Activated B cell treated with CpG ODN at 0.5 μM for 24 hours (primary cell): ENCODE measurements around the gene C1QTNF1. TPM values are rescaled to one million over a fixed set of nuclear protein-coding genes. Genes with fewer than 3 reads are reported as not detected.

Experiments used
- ATAC-seq: fragments of 200-7000 bp; cut with Tn5 transposase; one replicate; pipeline ENCODE4 v1.10.0; 2021; ENCODE audit warnings: low read depth, mild to moderate bottlenecking, moderate library complexity
- CTCF ChIA-PET: fragments of 350-600 bp; sonication (Branson Sonifier 250); formaldehyde crosslinking; loops from one replicate; lab custom pipeline; 2021; ENCODE audit warnings: antibody characterized with exemption; lab: Charles Lee
- POLR2A ChIA-PET: fragments of 350-600 bp; sonication (Branson Sonifier 250); formaldehyde crosslinking; loops from one replicate; lab custom pipeline; 2021; ENCODE audit warnings: antibody characterized with exemption; lab: Charles Lee
- DNase-seq: peaks from one replicate; pipeline ENCODE4 v3.0.0; 2022
- H3K27ac Mint-ChIP-seq: one replicate; pipeline ENCODE4 v1.8.0; 2020; ENCODE audit warnings: mixed read lengths
- H3K27me3 Mint-ChIP-seq: one replicate; pipeline ENCODE4 v1.8.0; 2021; ENCODE audit warnings: mixed read lengths
- H3K36me3 Mint-ChIP-seq: one replicate; pipeline ENCODE4 v1.8.0; 2021; ENCODE audit warnings: low read depth, mixed read lengths
- H3K4me1 Mint-ChIP-seq: one replicate; pipeline ENCODE4 v1.8.0; 2021; ENCODE audit warnings: mixed read lengths
- H3K4me3 Mint-ChIP-seq: one replicate; pipeline ENCODE4 v1.8.0; 2020; ENCODE audit warnings: mild to moderate bottlenecking, mixed read lengths
- H3K9me3 Mint-ChIP-seq: one replicate; pipeline ENCODE4 v1.8.0; 2020; ENCODE audit warnings: mixed read lengths
- intact Hi-C: fragments of 100-400 bp; cut with micrococcal nuclease; formaldehyde crosslinking; loops from one replicate; pipeline ENCODE4 v1.15.1; 2024
- total RNA-seq: library from RNA; stranded (reverse); gene quantifications from 2 replicates; pipeline ENCODE4 v1.2.3, GENCODE V29; 2022
- TF ChIP-seq, protein P1 (sequence below): fragments of 200-600 bp; IDR thresholded peaks from one replicate; pipeline ENCODE4 v1.8.0; 2022; ENCODE audit warnings: antibody characterized with exemption, mild to moderate bottlenecking

Gene C1QTNF1
- total RNA-seq, 1 donor from 2014 or later: not detected

DNA sequence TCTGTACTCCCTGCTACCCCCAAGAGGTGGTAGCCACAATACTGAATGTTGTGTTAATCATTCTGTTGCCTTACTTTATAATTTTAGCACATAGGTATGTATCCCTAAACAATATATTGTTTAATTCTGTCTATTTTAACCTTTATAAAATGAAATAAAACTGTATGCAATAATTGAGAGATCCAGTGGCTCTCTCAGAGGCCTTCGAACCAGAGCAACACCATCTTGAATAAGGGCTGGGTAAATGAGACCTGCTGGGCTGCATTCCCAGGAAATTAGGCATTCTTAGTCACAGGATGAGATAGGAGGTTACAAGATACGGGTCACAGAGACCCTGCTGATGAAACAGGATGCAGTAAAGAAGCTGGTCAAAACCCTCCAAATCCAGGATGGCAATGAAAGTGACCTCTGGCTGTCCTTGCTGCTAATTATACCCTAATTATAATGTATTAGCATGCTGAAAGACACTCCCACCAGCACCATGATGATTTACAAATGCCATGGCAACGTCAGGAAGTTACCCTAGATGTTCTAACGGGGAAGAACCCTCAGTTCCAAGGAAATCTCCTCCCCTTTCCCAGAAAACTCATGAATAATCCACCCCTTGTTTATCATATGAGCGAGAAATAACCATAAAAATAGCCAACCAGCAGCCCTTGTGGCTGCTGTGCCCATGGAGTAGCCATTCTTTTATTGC is 12.4 kb upstream of the C1QTNF1 start:
- Mint-ChIP-seq H3K27ac (peak overlapping the region; percentile 19), H3K27me3 (peaks cover 8% of the 10 kb centered on the region), H3K9me3 (no peaks in the 10 kb centered on the region), H3K4me1 (peaks cover 29% of the 10 kb centered on the region), H3K4me3 (no peak overlapping the region), H3K36me3 (peaks cover 13% of the 10 kb centered on the region)
- ChIA-PET POLR2A (no interaction called here), CTCF (no interaction called here)
- DNase-seq (no peak), ATAC-seq (no peak)
- TF ChIP-seq, protein P1, sequence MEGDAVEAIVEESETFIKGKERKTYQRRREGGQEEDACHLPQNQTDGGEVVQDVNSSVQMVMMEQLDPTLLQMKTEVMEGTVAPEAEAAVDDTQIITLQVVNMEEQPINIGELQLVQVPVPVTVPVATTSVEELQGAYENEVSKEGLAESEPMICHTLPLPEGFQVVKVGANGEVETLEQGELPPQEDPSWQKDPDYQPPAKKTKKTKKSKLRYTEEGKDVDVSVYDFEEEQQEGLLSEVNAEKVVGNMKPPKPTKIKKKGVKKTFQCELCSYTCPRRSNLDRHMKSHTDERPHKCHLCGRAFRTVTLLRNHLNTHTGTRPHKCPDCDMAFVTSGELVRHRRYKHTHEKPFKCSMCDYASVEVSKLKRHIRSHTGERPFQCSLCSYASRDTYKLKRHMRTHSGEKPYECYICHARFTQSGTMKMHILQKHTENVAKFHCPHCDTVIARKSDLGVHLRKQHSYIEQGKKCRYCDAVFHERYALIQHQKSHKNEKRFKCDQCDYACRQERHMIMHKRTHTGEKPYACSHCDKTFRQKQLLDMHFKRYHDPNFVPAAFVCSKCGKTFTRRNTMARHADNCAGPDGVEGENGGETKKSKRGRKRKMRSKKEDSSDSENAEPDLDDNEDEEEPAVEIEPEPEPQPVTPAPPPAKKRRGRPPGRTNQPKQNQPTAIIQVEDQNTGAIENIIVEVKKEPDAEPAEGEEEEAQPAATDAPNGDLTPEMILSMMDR: no peak
- intact Hi-C loops: loop anchor here (1.0 kb wide), 1 partner anchor 63 kb away; the partner anchor contains the start of gene ENGASE

DNA sequence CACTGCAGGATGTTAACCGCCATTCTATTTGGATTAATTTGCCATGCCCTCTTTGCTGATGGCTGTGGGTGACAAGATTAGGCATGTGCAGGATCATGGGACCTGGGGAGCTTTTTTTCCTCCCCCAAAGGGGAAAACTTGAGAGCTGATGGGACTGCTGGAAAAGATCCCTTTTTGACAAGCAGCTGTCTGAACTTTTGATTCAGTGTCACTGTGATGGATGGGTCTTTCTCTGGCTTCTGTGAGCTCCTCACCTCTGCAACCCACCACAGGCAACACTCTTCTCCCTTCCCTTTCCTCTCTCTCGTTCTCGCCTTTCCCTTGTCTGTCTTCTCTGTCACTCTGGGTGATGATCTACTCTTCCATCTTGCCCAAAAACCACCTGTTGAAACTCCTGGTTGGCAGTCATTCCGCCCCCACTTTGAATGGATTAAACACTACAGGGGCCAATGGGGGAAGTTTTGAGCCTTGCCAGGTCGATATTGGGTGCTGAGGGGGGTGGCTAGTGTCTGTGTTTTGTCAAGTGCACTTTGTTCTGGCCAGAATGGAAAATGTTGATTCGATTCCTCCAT is 11.3 kb upstream of the C1QTNF1 start:
- no peaks in the 10 kb centered on the region for H3K9me3 Mint-ChIP-seq
- TF ChIP-seq, protein P1: no peak
- H3K4me3 Mint-ChIP-seq: no peak overlapping the region
- peaks cover 8% of the 10 kb centered on the region for H3K27me3 Mint-ChIP-seq
- no peak for DNase-seq
- intact Hi-C loops: no loop called here
- H3K27ac Mint-ChIP-seq: no peak overlapping the region
- POLR2A ChIA-PET: no interaction called here
- H3K36me3 Mint-ChIP-seq: peaks cover 9% of the 10 kb centered on the region
- CTCF ChIA-PET: no interaction called here
- peaks cover 20% of the 10 kb centered on the region for H3K4me1 Mint-ChIP-seq
- no peak for ATAC-seq

DNA sequence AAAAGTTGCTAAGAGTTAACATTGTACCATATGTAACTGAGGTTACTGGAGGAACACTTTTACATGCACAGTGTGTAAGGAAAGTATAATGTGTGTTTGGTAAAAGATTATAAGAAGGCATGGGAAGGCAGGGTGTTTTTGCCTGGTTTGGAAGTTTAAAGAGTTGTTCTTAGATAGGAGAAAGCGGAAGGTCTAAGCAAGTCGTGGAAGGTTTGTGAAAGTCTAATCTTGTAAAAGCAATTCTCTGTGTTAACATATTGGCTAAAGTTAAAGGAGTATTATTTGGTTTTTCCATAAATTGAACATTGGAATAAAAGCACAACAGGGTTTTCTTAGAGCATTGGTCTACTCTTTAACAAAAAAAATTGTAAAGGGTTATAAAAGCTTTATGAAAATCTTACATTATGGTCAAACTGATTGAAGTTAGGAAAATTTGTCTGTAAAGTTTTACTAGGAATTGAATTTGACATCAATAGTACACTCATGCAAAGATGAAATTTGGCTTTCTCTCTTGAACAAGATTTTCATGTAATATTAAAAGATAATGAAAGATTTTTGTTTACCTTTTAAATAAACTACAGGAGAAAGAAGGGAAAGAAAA is 9.7 kb upstream of the C1QTNF1 start:
- Mint-ChIP-seq H3K4me3 (no peak overlapping the region), H3K27me3 (peaks cover 8% of the 10 kb centered on the region), H3K27ac (no peak overlapping the region), H3K9me3 (no peaks in the 10 kb centered on the region), H3K36me3 (peaks cover 4% of the 10 kb centered on the region), H3K4me1 (peaks cover 8% of the 10 kb centered on the region)
- TF ChIP-seq, protein P1: no peak
- DNase-seq (no peak), ATAC-seq (no peak)
- CTCF ChIA-PET: interaction anchor here (0.9 kb wide), 1 partner anchor 35 kb away, joined by 3 read pairs; no protein-coding TSS in a partner anchor
- intact Hi-C loops: no loop called here
- POLR2A ChIA-PET: no interaction called here

DNA sequence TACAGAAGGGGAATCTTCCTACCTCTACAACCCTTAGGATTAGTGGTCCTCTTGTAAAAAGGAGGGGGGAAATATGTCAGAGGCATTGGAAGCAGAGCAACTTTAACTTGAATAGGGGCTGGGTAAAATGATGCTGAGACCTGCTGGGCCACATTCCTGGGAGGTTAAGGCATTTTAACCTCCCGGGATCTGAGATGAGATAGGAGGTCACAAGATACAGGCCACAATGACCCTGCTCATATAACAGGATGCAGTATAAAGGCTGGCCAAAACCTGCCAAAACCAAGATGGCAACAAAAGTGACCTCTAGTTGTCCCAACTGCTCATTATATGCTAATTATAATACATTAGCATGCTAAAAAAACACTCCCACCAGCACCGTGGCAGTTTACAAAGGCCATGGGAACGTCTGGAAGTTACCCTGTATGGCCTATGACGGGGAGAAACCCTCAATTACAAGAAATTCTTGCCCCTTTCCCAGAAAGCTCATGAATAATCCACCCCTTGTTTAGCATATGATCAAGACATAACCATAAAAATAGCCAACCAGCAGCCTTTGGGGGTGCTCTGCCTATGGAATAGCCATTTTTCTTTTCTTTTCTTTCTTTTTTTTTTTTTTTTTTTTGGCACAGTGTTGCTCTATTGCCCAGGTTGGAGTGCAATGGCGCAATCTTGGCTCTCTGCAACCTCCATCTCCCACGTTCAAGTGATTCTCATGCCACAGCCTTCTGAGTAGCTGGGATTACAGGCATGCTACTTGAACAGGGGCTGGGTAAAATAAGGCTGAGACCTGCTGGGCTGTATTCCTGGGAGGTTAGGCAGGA is 6.2 kb upstream of the C1QTNF1 start:
- Mint-ChIP-seq H3K27ac (no peak overlapping the region), H3K27me3 (peaks cover 14% of the 10 kb centered on the region), H3K4me1 (no peaks in the 10 kb centered on the region), H3K36me3 (no peaks in the 10 kb centered on the region), H3K9me3 (no peaks in the 10 kb centered on the region), H3K4me3 (no peak overlapping the region)
- no peak for ATAC-seq
- TF ChIP-seq, protein P1: no peak
- no peak for DNase-seq
- intact Hi-C loops: no loop called here
- CTCF ChIA-PET: no interaction called here
- POLR2A ChIA-PET: no interaction called here
